HG02852 (cell line): ENCODE data around the gene FAM161B.
A peak's percentile ranks its signal among the peaks of the same experiment; 100 is the strongest.
"Not testable (repeated sequence)": the region's sequence is repeated elsewhere in the genome, so short reads cannot be mapped to it uniquely, and the experiment has no call there.

ENCODE experiments used
- ATAC-seq: cut with Tn5 transposase; IDR thresholded peaks from one replicate; pipeline ENCODE4 v1.9.1; 2021; ENCODE audit warnings: mild to moderate bottlenecking, moderate library complexity; ENCODE audit not compliant: unreplicated experiment

The FAM161B gene

DNA sequence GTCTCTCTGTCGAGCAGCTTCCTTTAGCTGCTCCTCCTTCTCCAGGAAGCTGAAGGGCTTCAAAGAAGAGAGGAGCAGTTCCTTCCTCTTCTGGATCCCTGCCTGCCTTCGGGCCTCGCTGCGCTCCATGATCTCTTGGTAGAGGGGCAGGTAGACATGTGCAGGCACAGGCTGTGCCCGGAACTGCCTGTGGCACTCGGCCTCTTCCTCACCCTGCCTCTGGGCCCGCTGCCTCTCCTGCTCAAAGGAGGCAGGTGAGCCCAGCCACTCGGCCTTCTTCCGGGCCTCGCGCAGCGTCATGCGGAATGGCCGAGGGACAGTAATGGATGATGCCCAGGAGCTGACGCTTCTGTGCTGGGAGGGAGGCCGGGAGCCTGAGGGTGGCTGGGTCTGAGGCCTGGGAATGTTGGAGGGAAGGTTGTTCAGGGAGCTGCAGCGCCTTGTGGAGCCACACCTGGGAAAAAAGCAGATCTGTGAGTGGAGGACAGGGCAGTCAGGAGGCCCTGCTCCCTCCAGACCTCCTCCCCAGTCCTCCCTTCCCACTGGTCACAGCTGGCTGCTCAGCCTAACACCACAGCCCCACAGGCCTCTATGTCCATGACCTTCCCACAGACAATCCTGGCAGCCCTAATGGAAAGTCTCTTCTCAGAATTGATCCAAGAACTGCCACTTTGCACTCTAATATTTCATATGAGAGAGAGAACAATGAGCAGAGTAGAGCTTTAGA, 5.3 kb downstream of the FAM161B start:
- no peak for ATAC-seq

DNA sequence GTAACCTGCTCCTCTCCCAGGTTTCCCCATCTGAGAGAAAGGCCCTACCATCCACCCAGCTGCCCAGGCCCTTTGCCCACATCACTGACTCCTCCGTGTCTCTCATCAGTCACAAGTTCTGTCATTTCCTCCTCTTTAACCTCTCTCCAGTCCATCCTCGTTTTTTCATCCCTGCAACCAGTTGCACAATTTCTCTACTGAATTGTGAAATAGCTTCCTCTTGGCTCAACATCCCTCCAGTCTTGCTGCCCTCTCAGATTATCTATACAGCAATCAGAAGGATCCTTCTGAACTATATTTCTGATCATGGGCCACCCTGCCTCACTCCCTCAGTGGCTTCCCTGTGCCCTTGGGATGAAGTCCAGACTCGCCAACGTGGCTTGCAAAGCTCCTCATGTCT, 6.8 kb downstream of the FAM161B start:
- ATAC-seq: no peak

DNA sequence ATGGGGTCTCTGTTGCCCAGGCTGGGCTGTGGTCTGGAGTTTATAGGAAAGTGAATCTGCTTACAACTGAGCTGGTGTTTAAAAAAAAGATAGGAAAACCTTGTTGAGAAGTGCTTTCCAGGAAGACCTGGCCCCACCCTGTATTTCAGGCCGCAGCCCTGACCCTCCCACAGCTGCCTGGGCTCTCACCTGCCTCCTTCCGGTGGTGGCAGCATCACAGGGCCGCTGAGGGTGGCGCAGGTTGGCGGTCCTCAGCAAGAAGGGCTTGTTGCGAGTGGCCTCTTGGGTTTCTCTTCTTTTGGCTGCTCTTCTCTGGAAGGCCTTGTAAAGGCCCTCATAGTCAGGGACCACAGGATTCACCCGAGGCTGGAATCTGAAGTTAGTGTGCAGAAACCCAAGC, 7.7 kb downstream of the FAM161B start:
- no peak for ATAC-seq

DNA sequence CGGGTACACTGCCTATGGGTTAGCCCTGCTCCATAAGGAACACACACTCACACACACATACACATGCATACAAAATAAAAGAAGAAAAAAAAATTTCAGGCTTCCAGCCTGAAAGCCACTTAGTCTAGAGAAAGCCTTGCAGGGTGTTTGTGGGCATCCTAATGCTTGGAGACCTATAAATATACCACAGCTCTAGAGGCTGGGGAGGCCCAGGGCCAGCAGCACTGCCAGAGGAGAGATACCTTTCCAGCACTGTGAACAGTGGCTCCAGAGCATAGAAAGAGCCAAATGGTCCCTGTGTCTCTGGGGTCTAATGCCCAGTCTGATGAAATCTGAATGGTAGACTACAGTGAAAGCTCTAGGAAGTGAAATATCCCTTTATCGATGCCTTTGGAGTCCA, 12.9 kb downstream of the FAM161B start:
- no peak for ATAC-seq

DNA sequence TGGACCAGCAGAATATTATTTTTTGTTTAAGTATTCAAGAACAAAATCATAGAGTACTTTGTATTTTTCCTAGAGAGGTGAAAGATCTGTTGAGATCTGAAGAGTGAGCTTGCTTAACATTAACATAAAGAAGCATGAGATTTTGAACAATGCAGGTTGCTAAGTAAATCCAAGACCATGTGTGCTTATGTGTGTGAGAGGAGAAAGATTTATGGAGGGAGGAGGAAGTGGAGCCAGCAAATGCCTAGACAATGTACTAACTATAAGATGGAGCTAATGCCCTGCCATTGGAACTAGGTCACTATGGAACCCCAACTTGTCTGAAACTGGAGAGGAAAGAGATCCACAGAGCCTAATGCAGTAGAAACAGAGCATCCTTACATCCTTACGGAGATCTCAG, 13.3 kb downstream of the FAM161B start:
- ATAC-seq: no peak

DNA sequence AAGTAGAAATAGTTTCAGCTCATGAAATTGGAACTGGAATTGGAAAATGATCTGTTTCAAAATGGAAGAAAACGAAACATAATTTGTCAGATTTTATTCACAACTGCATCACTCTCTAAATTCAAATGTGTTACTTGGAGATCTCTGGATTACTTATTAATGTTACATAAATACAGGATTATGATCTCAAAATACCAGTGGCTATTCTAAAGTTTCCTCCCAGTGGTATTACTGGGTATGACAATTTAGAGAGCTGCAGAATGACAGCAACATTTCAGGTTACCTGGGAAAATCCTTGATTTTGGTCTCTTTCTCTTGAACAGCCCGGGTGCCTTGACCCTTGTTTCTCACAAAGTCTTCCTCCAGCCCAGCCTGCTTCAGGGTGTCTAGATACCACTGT, 14.2 kb downstream of the FAM161B start:
- no peak for ATAC-seq

DNA sequence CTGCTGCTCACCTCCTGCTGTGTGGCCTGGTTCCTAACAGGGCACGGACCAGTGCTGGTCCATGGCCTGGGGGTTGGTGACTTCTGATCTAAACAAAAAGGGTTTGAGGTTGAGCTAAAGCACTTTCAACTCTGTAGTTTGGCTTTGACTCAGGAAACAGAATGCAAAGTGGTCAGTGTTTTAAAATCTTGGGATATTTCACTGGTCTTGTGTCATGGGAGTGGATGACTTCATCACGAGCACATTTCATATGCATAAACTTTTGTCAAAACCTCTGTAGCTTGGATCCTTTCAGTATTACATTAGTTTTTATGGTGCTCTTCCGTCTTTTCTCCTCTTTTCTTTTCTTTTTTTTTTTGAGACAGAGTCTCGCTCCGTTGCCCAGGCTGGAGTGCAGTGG, 25.6 kb downstream of the FAM161B start:
- ATAC-seq: no peak

DNA sequence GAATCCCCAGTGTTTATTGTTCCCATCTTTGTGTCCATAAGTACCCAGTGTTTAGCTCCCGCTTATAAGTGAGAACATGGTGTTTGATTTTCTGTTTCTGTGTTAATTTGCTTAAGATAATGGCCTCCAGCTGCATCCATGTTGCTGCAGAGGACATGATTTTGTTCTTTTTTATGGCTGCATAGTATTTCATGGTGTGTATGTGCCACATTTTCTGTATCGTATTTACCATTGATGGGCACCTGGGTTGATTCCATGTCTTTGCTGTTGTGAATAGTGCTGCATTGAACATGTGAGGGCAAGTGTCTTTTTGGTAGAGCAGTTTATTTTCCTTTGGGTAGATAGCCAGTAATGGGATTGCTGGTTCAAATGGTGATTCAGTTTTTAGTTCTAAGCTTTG, 30.4 kb downstream of the FAM161B start:
- ATAC-seq: not testable (repeated sequence)

DNA sequence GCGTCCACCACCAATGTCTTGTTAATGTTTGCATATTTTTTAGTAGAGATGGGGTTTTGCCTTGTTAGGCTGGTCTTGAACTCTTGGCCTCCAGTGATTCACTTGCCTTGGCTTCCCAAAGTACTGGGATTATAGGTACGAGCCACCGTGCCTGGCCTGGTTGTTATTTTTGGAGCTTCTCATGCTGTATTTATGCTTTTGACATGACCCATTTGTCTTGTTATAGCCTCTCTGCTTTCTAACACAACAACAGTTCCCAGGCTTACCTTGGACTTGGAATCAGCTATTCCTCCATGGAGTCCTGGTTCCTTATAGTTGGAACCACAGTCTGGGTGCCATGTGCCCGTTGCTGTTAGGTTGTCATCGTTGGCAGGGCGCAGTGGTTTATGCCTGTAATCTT, 33.6 kb downstream of the FAM161B start:
- no peak for ATAC-seq

DNA sequence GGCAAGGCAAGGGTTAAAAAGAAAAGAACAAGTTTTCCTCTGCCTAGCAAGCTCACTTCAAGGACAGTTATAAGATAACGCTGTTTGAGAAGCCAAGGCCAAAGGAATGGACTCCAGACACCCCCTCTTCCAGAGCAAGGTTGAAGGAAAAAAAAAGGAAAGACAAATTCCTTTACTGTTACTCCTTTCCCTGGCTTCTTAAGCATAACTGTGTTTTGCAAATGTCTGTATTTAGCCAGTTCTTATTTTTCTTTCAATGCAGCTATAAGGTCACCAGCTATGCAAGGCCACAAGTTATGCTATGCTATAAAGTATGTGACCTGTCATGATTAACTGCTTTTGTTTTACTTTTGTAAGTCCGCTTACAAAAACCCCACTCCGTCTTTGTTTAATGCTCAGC, 36.6 kb downstream of the FAM161B start:
- no peak for ATAC-seq

DNA sequence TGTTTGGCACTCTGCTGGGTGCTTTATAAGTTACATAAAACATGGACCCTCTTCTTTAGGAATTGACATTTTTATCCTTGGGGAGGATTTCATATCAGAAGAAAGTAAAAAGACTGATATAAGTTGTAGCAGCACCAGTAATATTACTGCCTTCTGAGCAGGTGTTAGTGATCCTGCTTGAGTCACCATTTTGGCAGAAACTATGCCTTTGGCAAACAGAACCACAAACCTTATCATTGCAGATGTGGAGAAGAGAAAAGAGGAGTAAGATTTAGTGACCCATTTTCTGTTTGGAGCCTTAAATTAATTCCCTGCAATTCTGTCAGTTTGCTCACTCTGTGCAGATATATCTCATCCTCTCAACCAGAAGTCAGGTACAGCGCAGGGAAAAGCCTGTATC, 40.2 kb downstream of the FAM161B start:
- ATAC-seq: no peak

DNA sequence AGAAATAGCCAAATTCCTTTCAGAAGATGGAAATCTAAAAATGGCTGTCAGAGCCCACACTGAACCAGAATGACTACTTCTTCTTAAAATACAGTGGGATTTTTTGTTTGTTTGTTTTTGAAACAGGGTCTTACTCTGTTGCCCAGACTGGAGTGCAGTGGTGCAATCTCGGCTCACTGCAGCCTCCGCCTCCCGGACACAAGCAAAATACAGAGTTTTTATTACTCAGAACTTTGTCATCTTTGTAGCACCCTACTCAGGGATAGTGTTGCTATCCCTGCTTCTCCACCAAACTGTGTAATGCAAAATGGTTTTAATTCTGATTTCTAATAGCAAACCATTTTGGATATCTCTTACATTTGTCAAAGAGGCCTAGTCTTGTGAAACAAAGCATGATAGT, 46.9 kb downstream of the FAM161B start:
- ATAC-seq: no peak

DNA sequence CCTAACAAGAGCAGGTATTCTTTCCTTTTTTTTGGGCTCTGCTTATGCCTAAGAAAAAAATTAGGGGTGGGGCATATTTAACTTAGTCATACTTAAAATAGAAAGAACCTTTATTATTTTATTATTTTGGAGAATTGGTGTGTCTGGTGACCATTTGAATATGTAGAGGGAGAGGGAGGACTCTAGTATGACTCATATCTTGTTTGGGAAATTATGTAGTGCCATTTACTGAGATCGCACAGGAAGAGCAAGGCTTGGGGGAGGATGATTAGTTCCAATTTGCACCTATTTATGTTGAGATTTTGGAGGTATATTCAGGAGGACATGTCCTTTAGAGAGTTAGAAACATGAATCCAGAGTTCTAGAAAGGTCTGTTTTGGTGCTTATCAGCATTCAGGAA, 53.4 kb downstream of the FAM161B start:
- ATAC-seq: no peak

DNA sequence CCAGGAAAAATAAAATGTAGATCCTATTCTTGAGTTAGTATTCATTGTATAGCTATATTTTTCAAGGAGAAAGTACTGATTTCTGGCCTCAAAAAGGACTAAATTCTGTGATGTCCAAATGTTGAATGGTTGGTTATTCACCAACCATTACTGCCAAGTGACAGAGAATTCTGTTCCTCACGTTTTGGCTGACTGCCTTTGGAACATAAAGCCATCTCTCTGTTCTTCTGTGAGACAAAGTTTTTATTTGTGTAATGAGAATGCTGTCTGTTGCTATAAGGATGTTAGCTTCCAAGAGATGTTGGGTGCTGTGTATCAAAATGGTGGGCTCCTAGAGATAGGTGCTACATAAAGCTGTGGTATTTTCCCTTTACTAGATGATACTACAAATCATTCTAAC, 54.0 kb downstream of the FAM161B start:
- ATAC-seq: no peak

DNA sequence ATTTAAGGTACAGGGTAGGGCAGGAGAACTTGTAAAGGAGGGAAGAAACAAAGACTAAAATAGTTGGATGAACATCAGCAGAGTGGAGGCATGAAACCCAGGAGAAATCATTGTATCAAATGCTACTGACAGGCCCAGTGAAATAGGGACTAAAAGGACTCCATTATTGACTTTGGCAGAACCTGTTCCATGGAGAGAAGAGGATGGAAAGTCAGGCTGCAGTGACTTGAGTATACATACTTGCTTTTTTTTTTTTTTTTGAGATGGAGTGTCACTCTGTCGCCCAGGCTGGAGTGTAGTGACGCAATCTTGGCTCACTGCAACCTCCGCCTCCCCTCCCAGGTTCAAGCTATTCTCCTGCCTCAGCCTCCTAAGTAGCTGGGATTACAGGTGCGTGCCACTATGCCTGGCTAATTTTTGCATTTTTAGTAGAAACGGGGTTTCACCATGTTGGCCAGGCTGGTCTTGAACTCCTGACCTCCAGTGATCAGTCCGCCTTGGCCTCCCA, 55.7 kb downstream of the FAM161B start:
- not testable (repeated sequence) for ATAC-seq

DNA sequence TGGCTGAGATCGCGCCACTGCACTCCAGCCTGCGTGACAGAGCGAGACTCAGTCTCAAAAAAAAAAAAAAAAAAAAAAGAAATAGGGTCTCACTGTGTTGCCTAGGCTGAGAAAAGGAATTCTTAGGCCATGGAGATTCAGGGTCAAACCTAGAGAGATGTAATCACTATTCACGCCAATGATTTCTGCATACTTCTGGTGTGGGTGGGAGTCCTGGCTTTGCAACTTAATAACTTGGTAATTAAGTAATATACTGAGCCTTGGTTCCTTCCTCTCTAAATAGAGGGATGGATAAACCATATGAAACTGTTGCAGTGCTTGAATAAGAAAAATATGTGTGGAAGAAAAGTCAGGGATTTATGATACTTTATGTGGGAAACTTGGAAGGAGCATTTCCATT, 60.5 kb downstream of the FAM161B start:
- ATAC-seq: no peak

DNA sequence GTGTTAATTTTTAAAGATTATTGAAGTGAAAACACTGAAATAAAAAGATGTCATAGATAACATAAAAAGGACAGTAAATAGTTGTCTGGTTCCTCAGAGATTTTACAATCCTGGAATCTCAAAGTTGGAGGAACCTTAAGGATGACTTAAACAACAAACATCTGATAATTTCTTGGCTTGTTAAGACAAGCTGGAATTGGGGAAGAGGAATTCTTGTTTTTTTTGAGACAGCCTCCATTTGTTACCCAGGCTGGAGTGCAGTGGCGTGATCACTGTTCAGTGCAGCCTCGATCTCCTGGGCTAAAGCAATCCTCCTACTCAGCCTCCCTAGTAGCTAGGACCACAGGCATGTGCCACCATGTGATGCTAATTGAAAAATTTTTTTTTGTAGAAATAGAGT, 60.9 kb downstream of the FAM161B start:
- ATAC-seq: no peak

DNA sequence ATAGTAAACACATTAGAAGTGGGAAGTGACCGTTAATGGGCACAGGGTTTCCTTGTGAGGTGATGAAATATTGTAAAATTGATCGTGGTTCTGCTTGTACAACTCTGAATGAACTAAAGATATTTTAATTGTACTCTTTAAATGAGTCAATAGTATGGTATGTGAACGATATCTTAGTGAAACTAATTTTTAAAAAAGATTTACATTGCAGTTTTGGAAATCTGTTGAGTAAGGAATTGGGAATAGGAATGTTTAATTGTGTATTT, 61.5 kb downstream of the FAM161B start:
- no peak for ATAC-seq

DNA sequence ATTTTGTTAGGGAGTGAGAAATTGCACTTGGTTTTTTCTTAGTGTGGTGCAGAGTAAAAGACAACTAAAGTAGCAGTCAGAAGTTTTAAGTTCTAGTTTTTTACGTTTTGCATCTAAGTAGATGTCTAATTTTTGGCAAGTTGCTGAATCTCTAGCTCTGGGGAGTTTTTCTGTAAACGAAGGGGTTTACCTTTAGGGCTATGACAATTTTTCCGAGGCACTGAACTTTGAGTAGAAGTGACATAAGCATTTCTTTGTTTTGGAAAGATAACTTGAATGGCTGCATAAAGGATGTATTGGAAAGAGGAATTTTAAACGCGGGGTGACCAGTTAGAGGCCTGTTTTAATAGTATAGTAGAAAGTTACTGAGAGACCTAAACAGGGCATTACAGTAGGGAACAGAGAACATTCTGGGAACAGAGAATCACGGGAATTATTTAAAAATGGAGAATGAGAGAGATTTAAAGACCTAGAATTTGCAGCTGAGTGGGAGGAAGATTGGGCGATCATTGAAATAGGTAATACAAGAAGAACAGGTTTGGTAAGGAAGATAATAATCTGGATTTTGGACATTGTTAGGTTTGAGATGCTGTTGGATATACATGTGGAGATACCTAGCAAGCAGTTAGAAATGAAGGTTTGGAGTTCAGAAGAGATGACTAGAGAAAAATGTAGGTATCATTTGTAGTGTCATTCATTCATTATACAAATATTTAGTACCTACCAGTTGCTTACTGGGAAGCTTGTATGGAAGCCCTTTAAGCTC, 62.0 kb downstream of the FAM161B start:
- ATAC-seq: no peak

DNA sequence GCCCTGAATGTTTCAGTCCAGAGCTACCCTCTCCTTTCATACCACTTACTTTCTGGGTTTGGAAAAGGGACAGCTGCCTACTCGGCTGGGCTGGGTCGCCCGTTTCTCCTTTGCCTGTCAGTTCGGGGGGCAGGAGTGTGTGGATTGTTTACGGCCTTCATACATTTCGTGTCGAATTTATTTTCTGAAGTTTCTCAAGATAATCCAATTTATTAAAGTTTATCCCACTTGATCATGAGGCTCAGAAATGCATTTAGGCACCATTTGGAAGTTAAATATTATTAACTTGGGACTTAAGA, 62.6 kb downstream of the FAM161B start:
- ATAC-seq: no peak

DNA sequence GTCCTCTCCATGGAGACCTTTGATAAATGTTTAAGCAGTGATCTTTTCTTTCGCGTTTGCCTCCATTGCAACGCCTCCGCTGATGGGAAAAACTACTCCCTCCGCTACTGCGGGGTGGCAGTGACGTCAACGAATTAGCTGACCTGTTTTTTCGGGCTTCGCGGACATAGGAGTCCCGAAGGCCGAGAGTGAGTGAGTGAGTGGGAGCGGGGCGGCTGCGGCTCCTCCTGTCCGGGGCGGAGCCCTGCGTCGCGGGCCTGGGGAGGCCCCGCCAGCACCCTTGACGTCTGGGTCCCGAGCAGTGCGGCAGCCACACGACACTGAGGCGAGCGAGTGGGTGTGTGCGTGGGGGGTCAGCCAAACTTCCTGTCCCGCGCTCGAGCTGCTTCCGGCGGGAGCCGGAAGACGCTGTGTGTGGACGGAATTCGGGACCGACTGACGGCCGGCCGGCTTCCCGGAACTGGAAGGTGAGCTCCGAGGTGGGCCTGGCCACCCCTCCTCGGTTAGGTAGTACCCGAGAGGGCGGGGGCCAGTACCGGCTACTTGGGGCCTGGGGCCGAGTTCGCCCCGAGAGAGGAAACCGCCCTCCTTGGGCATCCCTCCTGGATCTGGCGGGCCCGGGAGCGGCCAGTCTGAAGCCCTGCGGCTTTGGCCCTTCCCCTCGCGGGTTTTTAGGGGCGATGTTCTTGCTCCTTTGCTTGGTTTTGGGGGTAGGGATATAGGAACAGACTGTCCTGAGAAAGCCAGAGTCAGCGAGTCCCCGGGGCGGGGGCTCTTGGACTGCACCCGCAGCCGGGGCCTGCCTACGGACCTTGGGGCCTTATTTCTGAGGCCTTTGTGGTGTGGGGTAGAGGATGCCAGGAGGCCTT, 63.2 kb downstream of the FAM161B start, which contains the start of gene ZNF410:
Gene ZNF410, plus strand, starts transcription at position 411 of the 869 bp plus-strand sequence. CDS start 5,317 bp downstream, outside the sequence.
- peak; percentile 97 for ATAC-seq
